HFFc6 (cell line): Measurements from ENCODE around the gene AVP. TPM values are rescaled to one million over a fixed set of nuclear protein-coding genes. Genes with fewer than 3 reads are reported as not detected.
"Not testable (repeated sequence)": the region's sequence is repeated elsewhere in the genome, so short reads cannot be mapped to it uniquely, and the experiment has no call there.

ENCODE experiments used
- DNase-seq: peaks from one replicate; pipeline ENCODE4 v3.0.0-alpha.2; 2018
- H3K27ac Mint-ChIP-seq: 2 replicates; pipeline ENCODE4 v1.8.0; 2020; ENCODE audit warnings: mild to moderate bottlenecking, mixed read lengths
- H3K27me3 Mint-ChIP-seq: 2 replicates; pipeline ENCODE4 v1.8.0; 2021; ENCODE audit warnings: mild to moderate bottlenecking, moderate library complexity, mixed read lengths; ENCODE audit not compliant: insufficient read depth
- H3K36me3 Mint-ChIP-seq: 2 replicates; pipeline ENCODE4 v1.8.0; 2021; ENCODE audit warnings: low read depth, mixed read lengths
- H3K4me1 Mint-ChIP-seq: 2 replicates; pipeline ENCODE4 v1.8.0; 2020; ENCODE audit warnings: low read depth, mixed read lengths
- H3K4me3 Mint-ChIP-seq: 2 replicates; pipeline ENCODE4 v1.8.0; 2020; ENCODE audit warnings: mild to moderate bottlenecking, moderate library complexity, mixed read lengths
- H3K9me3 Mint-ChIP-seq: 2 replicates; pipeline ENCODE4 v1.8.0; 2020; ENCODE audit warnings: mild to moderate bottlenecking, mixed read lengths
- CTCF ChIP-seq: fragments of 200-600 bp; sonication (generic); IDR thresholded peaks from 2 replicates; pipeline ENCODE4 v1.5.0; 2021; ENCODE audit warnings: antibody characterized with exemption, mild to moderate bottlenecking
- total RNA-seq, 6 experiments: library from RNA; stranded (reverse); fragmentation: NEBNext Ultra II Directional; extraction: Animal tissue kit (Norgen Biotek cat#: 25700); gene quantifications; 2 replicates in 1 of 6; 3 replicates in 5 of 6; pipeline ENCODE4 v1.2.3, GENCODE V29; 2021

Gene AVP
- total RNA-seq, 6 experiments from 2014 or later, result not detected

DNA sequence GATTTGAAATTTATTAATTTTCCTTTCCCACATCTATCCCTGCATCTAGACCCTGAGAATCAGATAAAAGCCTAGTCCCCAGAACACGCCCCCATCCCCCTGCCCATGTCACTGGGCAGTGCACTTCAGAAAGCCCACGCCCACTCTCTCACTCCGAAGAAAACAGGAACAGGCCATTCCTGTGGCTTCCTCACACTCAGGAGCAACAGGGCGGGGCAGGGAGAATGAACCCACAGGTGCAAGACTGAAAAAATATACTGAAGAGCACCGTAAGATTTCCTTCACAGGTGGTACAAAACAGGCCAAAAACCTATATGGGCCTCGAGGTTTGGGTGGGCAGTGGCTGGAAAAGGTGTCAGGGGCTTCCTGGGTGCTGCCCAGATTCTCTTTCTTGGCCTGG lies 9.7 kb downstream of the AVP start:
- no peaks in the 10 kb centered on the region for H3K9me3 Mint-ChIP-seq
- H3K4me1 Mint-ChIP-seq, result no peaks in the 10 kb centered on the region
- H3K36me3 Mint-ChIP-seq, result no peaks in the 10 kb centered on the region
- DNase-seq, result no peak
- H3K4me3 Mint-ChIP-seq, result no peak overlapping the region
- no peak overlapping the region for H3K27ac Mint-ChIP-seq
- no peak for TF ChIP-seq CTCF
- peaks cover 33% of the 10 kb centered on the region for H3K27me3 Mint-ChIP-seq

DNA sequence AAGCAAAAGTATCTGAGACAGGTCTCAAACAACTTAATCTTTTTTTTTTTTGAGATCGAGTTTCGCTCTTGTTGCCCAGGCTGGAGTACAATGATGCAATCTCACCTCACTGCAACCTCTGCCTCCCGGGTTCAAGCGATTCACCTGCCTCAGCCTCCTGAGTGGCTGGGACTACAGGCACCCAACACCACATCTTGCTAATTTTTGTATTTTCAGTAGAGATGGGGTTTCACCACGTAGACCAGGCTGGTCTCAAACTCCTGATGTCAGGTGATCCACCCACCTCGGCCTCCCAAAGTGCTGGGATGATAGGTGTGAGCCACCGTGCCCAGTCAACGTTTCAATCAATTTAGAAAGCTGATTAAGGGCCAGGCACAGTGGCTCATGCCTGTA lies 11.3 kb downstream of the AVP start:
- peaks cover 25% of the 10 kb centered on the region for H3K27me3 Mint-ChIP-seq
- not testable (repeated sequence) for H3K9me3 Mint-ChIP-seq, H3K27ac Mint-ChIP-seq, H3K4me3 Mint-ChIP-seq, DNase-seq, H3K36me3 Mint-ChIP-seq
- H3K4me1 Mint-ChIP-seq, result peaks cover 11% of the 10 kb centered on the region

DNA sequence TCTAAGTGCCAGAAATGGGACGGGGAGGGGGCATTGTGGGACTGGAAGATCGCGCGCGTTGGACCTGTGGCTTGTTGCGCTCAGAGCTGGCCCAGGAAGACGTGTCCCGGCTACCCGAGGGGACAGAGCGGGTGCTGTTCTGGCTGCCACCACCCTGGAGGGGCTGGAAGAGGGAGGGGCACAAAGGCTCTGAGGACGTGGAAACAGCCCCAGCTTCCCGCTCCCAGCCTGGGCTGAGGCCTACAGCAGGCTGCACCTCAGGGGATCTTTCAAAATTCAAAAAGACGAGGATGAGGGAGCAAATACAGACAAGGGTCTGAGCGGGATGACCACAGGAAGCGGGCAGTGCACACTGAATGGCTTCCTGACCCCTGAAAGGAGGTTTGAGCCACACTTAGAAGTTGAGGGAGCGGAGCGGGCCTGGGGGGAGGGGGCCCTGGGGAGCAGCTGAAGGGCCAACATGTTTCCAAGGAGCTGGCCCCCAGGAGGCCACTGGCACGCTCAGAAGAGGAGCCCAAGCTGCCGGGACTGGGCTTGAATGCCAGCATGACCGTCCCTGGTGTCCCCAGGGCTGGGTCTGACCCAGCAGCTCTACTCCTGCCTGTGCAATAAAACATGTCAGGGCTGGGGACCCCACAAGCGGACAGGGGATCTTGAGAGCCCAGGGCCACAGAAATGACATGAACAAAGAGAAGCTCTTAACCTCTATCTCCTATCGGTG lies 11.8 kb downstream of the AVP start:
- DNase-seq, result no peak
- no peaks in the 10 kb centered on the region for H3K36me3 Mint-ChIP-seq
- H3K4me3 Mint-ChIP-seq, result no peak overlapping the region
- peaks cover 11% of the 10 kb centered on the region for H3K4me1 Mint-ChIP-seq
- H3K27ac Mint-ChIP-seq, result no peak overlapping the region
- no peak for TF ChIP-seq CTCF
- H3K27me3 Mint-ChIP-seq, result peaks cover 25% of the 10 kb centered on the region
- no peaks in the 10 kb centered on the region for H3K9me3 Mint-ChIP-seq

GRCh38 chr20:3071610-3072529 lies 12.7 kb downstream of the AVP start, which contains the start of gene OXT:
TSS of gene OXT (plus strand) at chr20:3071620. CDS start at chr20:3071656, 36 bp downstream.
- no peak for TF ChIP-seq CTCF
- no peaks in the 10 kb centered on the region for H3K36me3 Mint-ChIP-seq
- H3K4me1 Mint-ChIP-seq, result peaks cover 18% of the 10 kb centered on the region
- no peak within 1 kb of the TSS for H3K27ac Mint-ChIP-seq
- no peak within 1 kb of the TSS for H3K4me3 Mint-ChIP-seq
- peaks cover 25% of the 10 kb centered on the region for H3K27me3 Mint-ChIP-seq
- no peaks in the 10 kb centered on the region for H3K9me3 Mint-ChIP-seq
- DNase-seq, result no peak

GRCh38 chr20:3071266-3071609 lies 13.3 kb downstream of the AVP start:
- Mint-ChIP-seq H3K4me1 (peaks cover 25% of the 10 kb centered on the region), H3K4me3 (no peak overlapping the region), H3K9me3 (no peaks in the 10 kb centered on the region), H3K27ac (no peak overlapping the region), H3K36me3 (no peaks in the 10 kb centered on the region), H3K27me3 (peaks cover 23% of the 10 kb centered on the region)
- no peak for TF ChIP-seq CTCF
- DNase-seq, result no peak

- Mint-ChIP-seq H3K4me1 (peaks cover 29% of the 10 kb centered on the region), H3K27ac (no peak overlapping the region), H3K9me3 (no peaks in the 10 kb centered on the region), H3K4me3 (no peak overlapping the region), H3K36me3 (no peaks in the 10 kb centered on the region), H3K27me3 (peaks cover 21% of the 10 kb centered on the region)
- TF ChIP-seq CTCF, result no peak
- DNase-seq, result no peak
These were observed 13.8 kb downstream of the AVP start for GRCh38 chr20:3070725-3071124.
